ENCODE data around the gene MKKS. TPM values are rescaled to one million over a fixed set of nuclear protein-coding genes. Genes with fewer than 3 reads are reported as not detected.

Gene MKKS
- total RNA-seq, result 12.9 TPM

DNA sequence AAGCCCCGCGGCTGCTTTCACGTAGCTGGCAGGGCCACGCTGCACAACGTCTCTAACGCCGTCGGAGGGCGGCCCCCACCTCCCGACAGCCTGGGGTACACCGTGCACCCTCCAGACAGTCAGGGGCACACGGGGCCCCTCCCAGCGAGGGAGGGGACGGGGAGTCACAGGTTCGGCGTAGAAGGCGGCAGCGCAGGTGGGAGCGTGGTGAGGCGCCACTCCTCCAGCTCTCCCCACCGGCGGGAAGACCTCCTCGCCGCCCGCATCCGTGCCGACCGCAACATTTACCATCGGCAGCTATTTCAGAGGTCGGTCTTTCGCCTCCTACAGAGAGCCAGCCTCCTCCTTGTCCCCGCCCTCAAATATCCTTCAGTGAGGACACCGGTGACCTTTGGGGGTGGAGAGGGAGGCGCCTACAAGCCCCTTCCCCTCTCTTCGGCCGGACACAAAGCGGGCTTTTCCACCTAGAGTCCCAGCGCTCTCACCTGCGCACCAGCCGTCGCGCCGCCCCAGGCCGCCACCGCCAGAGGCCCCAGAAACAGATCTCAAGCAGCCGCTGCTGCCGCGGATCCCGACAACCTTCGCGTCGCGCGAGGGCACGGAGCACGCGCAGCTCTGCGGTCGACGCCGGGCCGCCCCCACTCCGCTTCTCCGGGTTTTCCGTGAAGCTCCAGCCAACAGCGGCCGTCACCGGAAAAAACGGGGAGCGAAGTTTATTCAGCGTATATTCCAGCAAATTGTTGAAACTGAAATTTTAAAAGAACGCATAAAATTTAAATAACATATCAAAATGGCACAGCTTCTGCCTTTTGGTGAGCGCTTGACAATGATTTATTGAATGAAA lies at the start of gene MKKS:
Gene MKKS, minus strand, starts transcription at position 600 of the 844 bp plus-strand sequence. CDS start 20,708 bp downstream, outside the sequence.

DNA sequence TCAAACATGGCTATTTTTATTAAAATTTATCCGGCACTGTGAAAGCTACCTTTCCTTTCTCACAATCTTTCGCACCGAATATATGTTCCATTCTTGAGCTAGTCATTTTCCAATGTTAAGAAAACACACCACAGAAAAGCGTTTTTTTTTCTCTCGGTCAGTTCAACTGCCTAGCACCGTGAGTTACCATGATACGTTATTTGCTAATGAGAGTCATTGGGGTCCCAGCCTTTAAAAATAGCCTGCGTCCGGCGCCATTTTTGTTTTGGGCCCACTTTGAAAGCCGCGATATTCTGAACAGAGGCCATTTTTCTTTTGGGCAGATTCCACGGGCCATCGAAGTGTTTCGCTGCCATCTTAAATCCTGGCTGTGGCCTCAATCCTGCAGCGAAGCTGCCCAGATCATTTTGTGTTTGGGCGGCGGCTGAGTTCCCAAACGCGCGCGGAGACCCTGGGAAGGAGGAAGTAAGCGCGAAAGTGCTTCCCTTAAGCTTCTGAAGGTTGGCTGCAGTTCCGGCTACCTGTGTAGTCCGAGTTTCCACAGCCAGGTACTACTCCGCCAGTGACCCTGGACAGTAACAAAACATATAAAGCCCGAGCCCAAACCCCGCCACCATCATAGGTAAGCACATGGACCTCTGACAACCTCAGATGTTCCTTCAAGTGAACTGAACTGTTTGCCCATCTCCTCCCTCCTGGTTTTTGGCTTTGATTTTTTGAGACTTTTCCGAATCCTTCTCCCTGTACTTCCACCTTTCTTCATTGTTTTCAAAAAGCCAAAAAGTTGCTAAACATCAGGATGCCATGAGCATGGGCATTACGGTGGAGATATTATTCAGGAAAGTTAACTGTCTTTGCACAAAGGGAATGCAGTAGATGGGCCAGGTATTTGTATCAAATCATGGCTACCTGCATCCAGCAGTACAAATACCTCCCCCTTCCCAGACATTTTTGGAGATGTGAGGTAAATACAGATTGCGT lies 1.1 kb upstream of the MKKS start, which contains the start of gene SLX4IP:
Gene SLX4IP, plus strand, starts transcription at position 474 of the 981 bp plus-strand sequence. CDS start 22,900 bp downstream, outside the sequence.

Other genes with a start within 250 kb of the MKKS start
- gene SNAP25, start 215.4 kb downstream of the MKKS start, total RNA-seq, result 3.2 TPM
- gene SLX4IP, start 1.1 kb upstream of the MKKS start, total RNA-seq, result 6.7 TPM
- gene JAG1, start 239.8 kb upstream of the MKKS start, total RNA-seq, result 184 TPM

Measured in metanephros (tissue), 1 donor.